HepG2 (cell line): Measurements from ENCODE around the gene PAPOLB. TPM values are rescaled to one million over a fixed set of nuclear protein-coding genes. Genes with fewer than 3 reads are reported as not detected.

Source experiments
- ATAC-seq: fragments of 200-7000 bp; cut with Tn5 transposase; 3 replicates; pipeline ENCODE4 v1.9.1; 2020; ENCODE audit warnings: mild to moderate bottlenecking, moderate library complexity
- BruUV-seq: library from RNA; stranded (reverse); fragments of 400-500 nt; replicated peaks from 2 replicates; lab custom pipeline; 2021; lab: Mats Ljungman, UMichigan
- CTCF ChIA-PET: fragments of 300-600 bp; formaldehyde crosslinking; extraction: SDS; loops from one replicate; lab custom pipeline; 2021; ENCODE audit warnings: low total read pairs, inconsistent platforms, low intra/inter-chr PET ratio; lab: Yijun Ruan, JAX
- POLR2A ChIA-PET: fragments of 350-600 bp; sonication (Branson Sonifier 250); formaldehyde crosslinking; loops from one replicate; lab custom pipeline; 2020; ENCODE audit warnings: antibody characterized with exemption, inconsistent platforms; lab: Yijun Ruan, JAX
- DNase-seq: peaks from one replicate; pipeline ENCODE4 v3.0.0-alpha.2; 2015; ENCODE audit warnings: low spot score
- FAIRE-seq: peaks from 3 replicates; lab custom pipeline; 2011; peaks lifted over from hg19 to GRCh38; lab: Jason Lieb, UNC
- H2AFZ ChIP-seq: one replicate; pipeline ENCODE4 v1.6.1; 2011; ENCODE audit warnings: low read length, inconsistent platforms
- H3K27ac ChIP-seq: fragments of 300-600 bp; 3 replicates; pipeline ENCODE4 v1.8.0; 2011; ENCODE audit warnings: mixed run types, mild to moderate bottlenecking, mixed read lengths, low read length, inconsistent platforms; ENCODE audit not compliant: insufficient read depth; ENCODE audit errors: extremely low read length
- H3K27me3 ChIP-seq, 2 experiments: fragments of 200-600 bp in 1 of 2; 2 replicates in 1 of 2; 3 replicates in 1 of 2; pipeline versions ENCODE4 v1.6.0 to v1.8.0; 2011; ENCODE audit warnings: low read length in 2 of 2, mild to moderate bottlenecking in 2 of 2, moderate library complexity in 2 of 2, inconsistent platforms in 1 of 2; ENCODE audit not compliant: insufficient read depth in 2 of 2, control insufficient read depth in 1 of 2
- H3K36me3 ChIP-seq, 2 experiments: fragments of 200-600 bp in 1 of 2; replicated peaks in 1 of 2; 2 replicates in 1 of 2; 3 replicates in 1 of 2; pipeline versions ENCODE4 v1.5.1 to v1.8.0; 2011; ENCODE audit warnings: low read length in 2 of 2, inconsistent platforms in 1 of 2; ENCODE audit not compliant: insufficient read depth in 2 of 2, control insufficient read depth in 1 of 2
- H3K4me1 ChIP-seq: 2 replicates; pipeline ENCODE4 v1.5.1; 2012; ENCODE audit warnings: low read length, inconsistent platforms; ENCODE audit not compliant: insufficient read depth
- H3K4me2 ChIP-seq: 2 replicates; pipeline ENCODE4 v1.6.0; 2011; ENCODE audit warnings: low read depth, low read length, inconsistent platforms
- H3K4me3 ChIP-seq, 3 experiments: fragments of 200-600 bp in 1 of 3; sonication (generic), shearing (Covaris generic) in 1 of 3; replicated peaks in 1 of 3; 2 replicates each; pipeline ENCODE4 v1.5.1; 2011 to 2016; ENCODE audit warnings: low read length in 3 of 3, inconsistent platforms in 2 of 3, low read depth in 2 of 3, mild to moderate bottlenecking in 2 of 3, control low read depth in 1 of 3, mixed read lengths in 1 of 3; ENCODE audit not compliant: insufficient read depth in 1 of 3
- H3K79me2 ChIP-seq: one replicate; pipeline ENCODE4 v1.6.1; 2011; ENCODE audit warnings: low read length, inconsistent platforms; ENCODE audit not compliant: insufficient read depth
- H3K9ac ChIP-seq: 2 replicates; pipeline ENCODE4 v1.6.0; 2011; ENCODE audit warnings: mild to moderate bottlenecking, low read depth, low read length, inconsistent platforms; ENCODE audit not compliant: insufficient read depth
- H3K9me3 ChIP-seq: 2 replicates; pipeline ENCODE4 v1.5.1; 2012; ENCODE audit warnings: mild to moderate bottlenecking, low read length
- H4K20me1 ChIP-seq: 2 replicates; pipeline ENCODE4 v1.6.0; 2011; ENCODE audit warnings: inconsistent platforms, mild to moderate bottlenecking, low read length, moderate library complexity; ENCODE audit not compliant: insufficient read depth
- GATAD1 ChIP-seq: IDR thresholded peaks from 2 replicates; pipeline ENCODE4 v1.6.1; 2016; ENCODE audit warnings: missing genetic modification reagents, missing compliant biosample characterization
- KLF12 ChIP-seq: sonication (generic); formaldehyde crosslinking; IDR thresholded peaks from 2 replicates; pipeline ENCODE4 v1.4.0; 2020; ENCODE audit warnings: missing genetic modification reagents, borderline replicate concordance
- NR1H2 ChIP-seq: sonication (generic); formaldehyde crosslinking; IDR thresholded peaks from 2 replicates; pipeline ENCODE4 v1.8.1; 2022; ENCODE audit warnings: low read depth, missing genetic modification reagents, borderline replicate concordance
- RELA ChIP-seq: sonication (generic); formaldehyde crosslinking; IDR thresholded peaks from 2 replicates; pipeline ENCODE4 v1.4.0; 2020; ENCODE audit warnings: missing genetic modification reagents
- WGBS: methylation state at CpG from one replicate; pipeline ENCODE4 v1.1.6; 2017; ENCODE audit warnings: low lambda C conversion rate; 5-methylcytosine and 5-hydroxymethylcytosine counted together
- in situ Hi-C: cut with HindIII; loops from 2 replicates; pipeline ENCODE4 v1.10.0; 2017; ENCODE audit warnings: low pct_unique_long_range_greater_than_20kb; ENCODE audit not compliant: extremely low pct_ligation_motif_present
- intact Hi-C: fragments of 100-400 bp; cut with micrococcal nuclease; formaldehyde crosslinking; loops from one replicate; pipeline ENCODE4 v1.10.0; 2022; ENCODE audit not compliant: unreplicated experiment
- polyA plus RNA-seq, 8 experiments: library from polyadenylated mRNA; depleted of rRNA in 3 of 8; stranded (reverse) in 7 of 8; unstranded in 1 of 8; fragments of >200 nt; fragmentation: Illumina TruSeq in 4 of 8; extraction: Trizol in 4 of 8; gene quantifications; 2 replicates each; pipeline versions ENCODE4 v1.2.1 to v1.2.3, GENCODE V29; 2011 to 2016; ENCODE audit warnings: low read depth in 4 of 8, missing spikeins in 1 of 8, mixed read lengths in 1 of 8; ENCODE audit not compliant: insufficient read depth in 1 of 8
- total RNA-seq, 5 experiments: library from RNA; depleted of rRNA; stranded (reverse); fragments of >200 nt; fragmentation: Illumina TruSeq; extraction: Trizol; gene quantifications; 2 replicates each; pipeline ENCODE4 v1.2.3, GENCODE V29; 2016; ENCODE audit warnings: low read depth in 1 of 5
- TF ChIP-seq, protein P1 (sequence below): sonication (generic); formaldehyde crosslinking; IDR thresholded peaks from 2 replicates; pipeline ENCODE4 v1.5.0; 2020; ENCODE audit warnings: mild to moderate bottlenecking, missing genetic modification reagents
- TF ChIP-seq, protein P2 (sequence below): sonication (generic); formaldehyde crosslinking; IDR thresholded peaks from 2 replicates; pipeline ENCODE4 v1.4.0; 2020; ENCODE audit warnings: missing genetic modification reagents
- TF ChIP-seq, protein P3 (sequence below): IDR thresholded peaks from 2 replicates; pipeline ENCODE4 v1.4.0; 2020; ENCODE audit warnings: mild to moderate bottlenecking, missing genetic modification reagents
- TF ChIP-seq, protein P4 (sequence below): sonication (generic); formaldehyde crosslinking; IDR thresholded peaks from 2 replicates; pipeline ENCODE4 v1.4.0; 2020; ENCODE audit warnings: missing genetic modification reagents, borderline replicate concordance

The PAPOLB gene
- total and polyA plus RNA-seq, 2 of the 13 experiments (the other 11 are each of a cell fraction or from before 2014, with no cell fraction given) = not detected

DNA sequence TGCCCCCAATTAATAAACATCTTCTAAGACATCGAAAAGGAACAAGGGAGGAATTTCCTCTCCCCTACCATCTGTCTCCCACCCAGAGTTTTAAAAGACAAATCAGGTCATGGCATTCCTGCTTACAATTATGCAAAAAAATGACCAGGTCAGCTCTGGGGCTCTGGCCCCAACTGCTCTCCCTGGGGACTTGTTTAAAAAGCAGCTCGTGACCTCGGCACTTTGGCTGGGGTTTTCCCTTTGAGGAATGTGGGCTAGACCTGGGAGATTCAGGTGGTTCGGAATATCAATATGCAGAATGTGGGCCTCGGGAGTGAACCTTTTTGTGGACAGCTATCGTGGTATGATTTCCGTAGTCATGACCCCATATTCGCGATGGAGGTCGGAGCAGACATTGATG, 22.3 kb upstream of the PAPOLB start:
- H3K36me3 ChIP-seq = no peaks in the 10 kb centered on the region
- no peaks in the 10 kb centered on the region for H4K20me1 ChIP-seq
- H3K4me2 ChIP-seq = no peak overlapping the region
- peaks cover 22% of the 10 kb centered on the region for H3K4me1 ChIP-seq
- H3K9me3 ChIP-seq = no peaks in the 10 kb centered on the region
- ChIA-PET CTCF (interaction anchor here (1.4 to 3.0 kb wide), 3 partner anchors 36 to 86 kb away, joined by 3 to 47 read pairs (median 13); no protein-coding TSS in a partner anchor), POLR2A (no interaction called here)
- no peak overlapping the region for H3K9ac ChIP-seq
- in situ Hi-C loops = no loop called here
- H2AFZ ChIP-seq = no peak overlapping the region
- no peak overlapping the region for H3K27ac ChIP-seq
- DNase-seq (no peak), FAIRE-seq (no peak), ATAC-seq (no peak)
- WGBS = 57% methylated on average over 10 of the region's 10 CpGs
- no peak overlapping the region for H3K4me3 ChIP-seq
- no TSS peak for BruUV-seq
- H3K79me2 ChIP-seq = no peaks in the 10 kb centered on the region
- H3K27me3 ChIP-seq = peaks cover 7 to 31% of the 10 kb centered on the region in 2 experiments
- intact Hi-C loops = loop anchor here (5.0 kb wide), 1 partner anchor 37 kb away; no protein-coding TSS in a partner anchor
- TF ChIP-seq KLF12 (no peak), NR1H2 (CRISPR knock-in tag) (no peak), GATAD1 (CRISPR knock-in tag) (no peak), RELA (CRISPR knock-in tag) (no peak)
- TF ChIP-seq, protein P1, sequence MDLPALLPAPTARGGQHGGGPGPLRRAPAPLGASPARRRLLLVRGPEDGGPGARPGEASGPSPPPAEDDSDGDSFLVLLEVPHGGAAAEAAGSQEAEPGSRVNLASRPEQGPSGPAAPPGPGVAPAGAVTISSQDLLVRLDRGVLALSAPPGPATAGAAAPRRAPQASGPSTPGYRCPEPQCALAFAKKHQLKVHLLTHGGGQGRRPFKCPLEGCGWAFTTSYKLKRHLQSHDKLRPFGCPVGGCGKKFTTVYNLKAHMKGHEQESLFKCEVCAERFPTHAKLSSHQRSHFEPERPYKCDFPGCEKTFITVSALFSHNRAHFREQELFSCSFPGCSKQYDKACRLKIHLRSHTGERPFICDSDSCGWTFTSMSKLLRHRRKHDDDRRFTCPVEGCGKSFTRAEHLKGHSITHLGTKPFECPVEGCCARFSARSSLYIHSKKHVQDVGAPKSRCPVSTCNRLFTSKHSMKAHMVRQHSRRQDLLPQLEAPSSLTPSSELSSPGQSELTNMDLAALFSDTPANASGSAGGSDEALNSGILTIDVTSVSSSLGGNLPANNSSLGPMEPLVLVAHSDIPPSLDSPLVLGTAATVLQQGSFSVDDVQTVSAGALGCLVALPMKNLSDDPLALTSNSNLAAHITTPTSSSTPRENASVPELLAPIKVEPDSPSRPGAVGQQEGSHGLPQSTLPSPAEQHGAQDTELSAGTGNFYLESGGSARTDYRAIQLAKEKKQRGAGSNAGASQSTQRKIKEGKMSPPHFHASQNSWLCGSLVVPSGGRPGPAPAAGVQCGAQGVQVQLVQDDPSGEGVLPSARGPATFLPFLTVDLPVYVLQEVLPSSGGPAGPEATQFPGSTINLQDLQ (CRISPR knock-in tag) = no peak
- TF ChIP-seq, protein P2, sequence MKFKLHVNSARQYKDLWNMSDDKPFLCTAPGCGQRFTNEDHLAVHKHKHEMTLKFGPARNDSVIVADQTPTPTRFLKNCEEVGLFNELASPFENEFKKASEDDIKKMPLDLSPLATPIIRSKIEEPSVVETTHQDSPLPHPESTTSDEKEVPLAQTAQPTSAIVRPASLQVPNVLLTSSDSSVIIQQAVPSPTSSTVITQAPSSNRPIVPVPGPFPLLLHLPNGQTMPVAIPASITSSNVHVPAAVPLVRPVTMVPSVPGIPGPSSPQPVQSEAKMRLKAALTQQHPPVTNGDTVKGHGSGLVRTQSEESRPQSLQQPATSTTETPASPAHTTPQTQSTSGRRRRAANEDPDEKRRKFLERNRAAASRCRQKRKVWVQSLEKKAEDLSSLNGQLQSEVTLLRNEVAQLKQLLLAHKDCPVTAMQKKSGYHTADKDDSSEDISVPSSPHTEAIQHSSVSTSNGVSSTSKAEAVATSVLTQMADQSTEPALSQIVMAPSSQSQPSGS = no peak
- TF ChIP-seq, protein P3, sequence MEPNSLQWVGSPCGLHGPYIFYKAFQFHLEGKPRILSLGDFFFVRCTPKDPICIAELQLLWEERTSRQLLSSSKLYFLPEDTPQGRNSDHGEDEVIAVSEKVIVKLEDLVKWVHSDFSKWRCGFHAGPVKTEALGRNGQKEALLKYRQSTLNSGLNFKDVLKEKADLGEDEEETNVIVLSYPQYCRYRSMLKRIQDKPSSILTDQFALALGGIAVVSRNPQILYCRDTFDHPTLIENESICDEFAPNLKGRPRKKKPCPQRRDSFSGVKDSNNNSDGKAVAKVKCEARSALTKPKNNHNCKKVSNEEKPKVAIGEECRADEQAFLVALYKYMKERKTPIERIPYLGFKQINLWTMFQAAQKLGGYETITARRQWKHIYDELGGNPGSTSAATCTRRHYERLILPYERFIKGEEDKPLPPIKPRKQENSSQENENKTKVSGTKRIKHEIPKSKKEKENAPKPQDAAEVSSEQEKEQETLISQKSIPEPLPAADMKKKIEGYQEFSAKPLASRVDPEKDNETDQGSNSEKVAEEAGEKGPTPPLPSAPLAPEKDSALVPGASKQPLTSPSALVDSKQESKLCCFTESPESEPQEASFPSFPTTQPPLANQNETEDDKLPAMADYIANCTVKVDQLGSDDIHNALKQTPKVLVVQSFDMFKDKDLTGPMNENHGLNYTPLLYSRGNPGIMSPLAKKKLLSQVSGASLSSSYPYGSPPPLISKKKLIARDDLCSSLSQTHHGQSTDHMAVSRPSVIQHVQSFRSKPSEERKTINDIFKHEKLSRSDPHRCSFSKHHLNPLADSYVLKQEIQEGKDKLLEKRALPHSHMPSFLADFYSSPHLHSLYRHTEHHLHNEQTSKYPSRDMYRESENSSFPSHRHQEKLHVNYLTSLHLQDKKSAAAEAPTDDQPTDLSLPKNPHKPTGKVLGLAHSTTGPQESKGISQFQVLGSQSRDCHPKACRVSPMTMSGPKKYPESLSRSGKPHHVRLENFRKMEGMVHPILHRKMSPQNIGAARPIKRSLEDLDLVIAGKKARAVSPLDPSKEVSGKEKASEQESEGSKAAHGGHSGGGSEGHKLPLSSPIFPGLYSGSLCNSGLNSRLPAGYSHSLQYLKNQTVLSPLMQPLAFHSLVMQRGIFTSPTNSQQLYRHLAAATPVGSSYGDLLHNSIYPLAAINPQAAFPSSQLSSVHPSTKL (CRISPR knock-in tag) = no peak
- TF ChIP-seq, protein P4, sequence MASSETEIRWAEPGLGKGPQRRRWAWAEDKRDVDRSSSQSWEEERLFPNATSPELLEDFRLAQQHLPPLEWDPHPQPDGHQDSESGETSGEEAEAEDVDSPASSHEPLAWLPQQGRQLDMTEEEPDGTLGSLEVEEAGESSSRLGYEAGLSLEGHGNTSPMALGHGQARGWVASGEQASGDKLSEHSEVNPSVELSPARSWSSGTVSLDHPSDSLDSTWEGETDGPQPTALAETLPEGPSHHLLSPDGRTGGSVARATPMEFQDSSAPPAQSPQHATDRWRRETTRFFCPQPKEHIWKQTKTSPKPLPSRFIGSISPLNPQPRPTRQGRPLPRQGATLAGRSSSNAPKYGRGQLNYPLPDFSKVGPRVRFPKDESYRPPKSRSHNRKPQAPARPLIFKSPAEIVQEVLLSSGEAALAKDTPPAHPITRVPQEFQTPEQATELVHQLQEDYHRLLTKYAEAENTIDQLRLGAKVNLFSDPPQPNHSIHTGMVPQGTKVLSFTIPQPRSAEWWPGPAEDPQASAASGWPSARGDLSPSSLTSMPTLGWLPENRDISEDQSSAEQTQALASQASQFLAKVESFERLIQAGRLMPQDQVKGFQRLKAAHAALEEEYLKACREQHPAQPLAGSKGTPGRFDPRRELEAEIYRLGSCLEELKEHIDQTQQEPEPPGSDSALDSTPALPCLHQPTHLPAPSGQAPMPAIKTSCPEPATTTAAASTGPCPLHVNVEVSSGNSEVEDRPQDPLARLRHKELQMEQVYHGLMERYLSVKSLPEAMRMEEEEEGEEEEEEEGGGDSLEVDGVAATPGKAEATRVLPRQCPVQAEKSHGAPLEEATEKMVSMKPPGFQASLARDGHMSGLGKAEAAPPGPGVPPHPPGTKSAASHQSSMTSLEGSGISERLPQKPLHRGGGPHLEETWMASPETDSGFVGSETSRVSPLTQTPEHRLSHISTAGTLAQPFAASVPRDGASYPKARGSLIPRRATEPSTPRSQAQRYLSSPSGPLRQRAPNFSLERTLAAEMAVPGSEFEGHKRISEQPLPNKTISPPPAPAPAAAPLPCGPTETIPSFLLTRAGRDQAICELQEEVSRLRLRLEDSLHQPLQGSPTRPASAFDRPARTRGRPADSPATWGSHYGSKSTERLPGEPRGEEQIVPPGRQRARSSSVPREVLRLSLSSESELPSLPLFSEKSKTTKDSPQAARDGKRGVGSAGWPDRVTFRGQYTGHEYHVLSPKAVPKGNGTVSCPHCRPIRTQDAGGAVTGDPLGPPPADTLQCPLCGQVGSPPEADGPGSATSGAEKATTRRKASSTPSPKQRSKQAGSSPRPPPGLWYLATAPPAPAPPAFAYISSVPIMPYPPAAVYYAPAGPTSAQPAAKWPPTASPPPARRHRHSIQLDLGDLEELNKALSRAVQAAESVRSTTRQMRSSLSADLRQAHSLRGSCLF (CRISPR knock-in tag) = no peak
